Measurements from ENCODE around the gene SMARCE1.

The SMARCE1 gene

DNA sequence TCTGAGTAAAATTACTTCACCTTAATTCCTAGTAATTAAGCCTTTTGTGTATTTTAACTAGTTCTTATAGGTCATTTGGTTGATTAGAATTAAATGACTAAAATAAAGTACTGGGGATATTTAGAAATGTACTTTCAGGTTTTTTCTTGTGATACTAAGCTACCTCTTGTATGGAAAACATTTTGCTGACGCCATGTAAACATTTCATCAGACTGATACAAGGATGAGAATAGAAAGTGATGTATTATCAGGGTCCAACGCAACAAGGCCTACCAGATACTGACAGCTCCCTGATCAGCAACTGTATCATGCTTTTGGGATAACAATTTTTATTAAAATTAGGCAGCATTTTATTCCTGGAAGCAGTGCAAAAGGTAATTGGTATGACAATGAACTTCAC, 1.7 kb downstream of the SMARCE1 start:
- DNase-seq (ENCODE audit: low spot score) = no peak

DNA sequence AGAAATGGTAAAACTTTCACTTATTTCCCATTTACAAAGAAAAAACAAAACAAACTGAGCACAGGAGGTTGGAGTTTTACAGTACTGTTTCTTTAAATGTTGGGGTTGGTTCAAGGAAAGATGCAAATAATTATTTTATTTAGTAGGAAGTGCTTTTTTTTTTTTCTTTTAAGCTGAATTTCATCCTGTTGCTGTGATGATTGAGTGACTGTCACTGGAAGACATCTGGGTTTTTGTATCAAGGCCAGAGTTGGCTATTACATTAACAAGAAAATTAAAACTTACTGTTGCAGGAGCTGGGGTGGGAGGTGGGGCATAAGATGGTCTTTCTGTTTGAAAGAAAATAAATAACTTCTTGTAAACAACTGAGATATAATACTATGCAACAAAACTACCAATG, 2.3 kb downstream of the SMARCE1 start:
- peak; percentile 30 for DNase-seq (ENCODE audit: low spot score)

DNA sequence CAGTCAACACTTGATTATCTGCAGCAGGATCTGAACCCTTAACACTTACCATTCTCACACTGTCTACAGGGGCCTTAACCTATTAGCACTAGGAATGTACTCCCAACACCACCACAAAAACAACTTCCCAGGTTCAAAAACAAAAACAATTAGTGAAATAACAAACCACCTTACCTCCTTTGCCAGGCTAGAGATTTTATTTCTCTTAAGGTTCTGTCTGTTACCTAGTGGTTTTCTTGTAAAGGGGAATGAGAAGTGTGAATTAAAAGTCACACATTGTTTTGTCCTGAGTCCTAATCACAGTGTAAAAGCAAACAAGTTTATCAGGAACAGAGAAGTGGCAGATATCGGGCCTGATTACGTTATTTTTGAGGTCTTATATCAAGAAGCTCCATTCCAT, 9.7 kb downstream of the SMARCE1 start:
- no peak for DNase-seq (ENCODE audit: low spot score)

DNA sequence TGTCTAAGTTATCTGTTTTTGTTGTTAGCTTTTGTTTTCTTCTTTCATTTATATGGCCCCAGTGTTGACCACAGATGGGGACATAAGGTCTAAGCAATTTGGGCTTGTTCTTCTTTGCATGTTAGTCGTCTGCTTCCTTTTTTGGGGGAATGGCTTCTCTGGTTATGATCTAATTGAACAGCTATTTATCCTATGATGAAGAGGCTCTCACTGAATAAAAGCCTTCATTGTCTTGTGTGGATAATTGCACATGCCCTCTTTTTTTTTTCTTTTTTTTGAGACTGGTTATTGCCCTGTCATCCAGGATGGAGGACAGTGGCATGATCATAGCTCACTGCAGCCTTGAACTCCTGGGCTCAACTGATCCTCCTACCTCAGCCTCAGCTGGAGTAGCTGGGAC, 13.7 kb downstream of the SMARCE1 start:
- DNase-seq (ENCODE audit: low spot score) = no peak

DNA sequence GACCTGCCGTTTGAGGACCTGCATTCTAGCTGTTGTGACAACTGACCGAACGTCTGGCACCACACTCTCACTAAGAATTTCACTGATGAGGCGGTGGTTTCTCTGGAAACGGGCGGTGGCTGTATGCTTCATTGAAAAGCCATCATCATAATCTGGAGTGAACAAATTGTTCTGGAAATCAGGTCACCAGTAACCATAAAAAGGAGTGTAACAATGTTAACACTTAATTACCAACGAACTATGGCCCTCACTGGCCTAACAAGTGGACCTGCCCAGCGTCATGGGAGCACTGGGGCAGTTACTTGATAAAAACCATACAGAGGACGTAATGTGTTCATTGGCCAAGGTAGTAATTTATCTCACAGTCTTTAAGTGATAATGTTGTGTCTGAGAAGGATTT, 15.4 kb downstream of the SMARCE1 start:
- DNase-seq (ENCODE audit: low spot score) = no peak

DNA sequence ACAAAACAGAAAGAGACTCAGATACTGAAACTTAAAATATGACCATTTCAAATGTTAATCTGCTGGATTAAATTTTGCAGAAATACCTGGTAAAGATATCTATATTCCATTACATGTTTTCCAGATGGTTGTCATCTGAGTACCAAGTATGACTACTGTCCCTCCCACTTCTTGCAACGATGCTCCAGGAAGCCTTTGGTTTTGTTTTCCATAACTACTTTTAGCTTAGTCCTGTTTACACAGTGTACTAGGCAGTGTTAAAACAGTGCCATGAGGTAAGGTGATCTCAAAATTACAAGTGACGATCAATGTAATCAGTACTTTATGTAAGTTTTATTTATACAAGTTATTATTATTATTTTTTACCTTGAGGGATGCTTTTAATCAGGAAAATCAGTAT, 17.8 kb downstream of the SMARCE1 start:
- DNase-seq (ENCODE audit: low spot score) = no peak

DNA sequence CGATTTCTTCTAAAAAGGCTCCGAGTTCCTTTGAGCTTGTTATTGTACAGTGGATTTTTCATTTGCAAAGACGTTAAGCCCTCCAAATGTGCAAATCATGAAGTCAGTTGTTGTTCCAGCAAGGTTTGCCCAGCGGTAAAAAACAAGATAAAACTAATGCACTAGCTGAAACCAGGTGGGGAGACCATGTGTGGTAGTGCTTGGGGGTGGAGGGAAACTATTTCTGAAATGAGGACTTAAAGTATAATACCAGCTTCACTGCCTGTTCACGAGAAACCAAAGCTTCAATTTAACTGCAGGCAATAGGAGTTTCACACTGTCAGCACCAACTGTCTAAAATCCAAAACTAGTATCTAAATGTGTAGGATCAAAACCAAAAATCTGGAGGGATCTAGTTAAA, 22.3 kb downstream of the SMARCE1 start:
- peak; percentile 17 for DNase-seq (ENCODE audit: low spot score)

DNA sequence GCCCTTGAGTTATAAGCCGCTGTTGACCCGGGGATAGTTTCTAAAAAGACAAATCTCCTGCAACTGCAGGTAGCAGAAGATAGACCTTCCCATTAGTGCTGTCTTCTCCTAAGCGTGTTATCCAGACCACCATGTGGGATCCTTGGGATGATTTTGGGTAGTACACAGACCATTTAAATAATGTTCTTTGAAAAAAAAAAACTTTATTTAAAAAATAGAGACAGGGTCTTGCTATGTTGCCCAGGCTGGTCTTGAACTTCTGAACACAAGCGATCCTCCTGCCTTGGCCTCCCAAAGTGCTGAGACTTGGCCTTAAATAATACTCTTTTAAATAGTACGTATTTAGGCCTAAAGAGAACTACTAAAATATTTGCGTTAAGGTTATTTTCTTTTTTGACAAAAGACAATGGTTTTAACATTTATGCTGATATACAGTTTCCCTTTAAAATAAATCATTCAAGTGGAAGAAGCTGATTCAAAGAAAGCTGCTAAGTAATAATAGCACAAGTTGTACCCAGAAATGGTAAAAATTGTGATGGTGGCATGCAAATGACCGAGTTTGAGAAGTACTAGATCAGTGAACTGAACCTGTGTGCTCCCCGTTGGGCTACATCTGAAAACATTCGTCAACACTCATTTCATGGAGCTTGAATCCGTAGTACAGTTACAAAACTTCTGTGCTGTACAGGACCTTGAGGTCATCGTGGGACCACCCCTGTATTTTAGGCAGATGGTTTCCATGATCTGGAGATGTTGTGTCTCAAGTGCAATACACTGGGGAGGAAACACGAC, 24.0 kb downstream of the SMARCE1 start:
- DNase-seq (ENCODE audit: low spot score) = peak; percentile 27

DNA sequence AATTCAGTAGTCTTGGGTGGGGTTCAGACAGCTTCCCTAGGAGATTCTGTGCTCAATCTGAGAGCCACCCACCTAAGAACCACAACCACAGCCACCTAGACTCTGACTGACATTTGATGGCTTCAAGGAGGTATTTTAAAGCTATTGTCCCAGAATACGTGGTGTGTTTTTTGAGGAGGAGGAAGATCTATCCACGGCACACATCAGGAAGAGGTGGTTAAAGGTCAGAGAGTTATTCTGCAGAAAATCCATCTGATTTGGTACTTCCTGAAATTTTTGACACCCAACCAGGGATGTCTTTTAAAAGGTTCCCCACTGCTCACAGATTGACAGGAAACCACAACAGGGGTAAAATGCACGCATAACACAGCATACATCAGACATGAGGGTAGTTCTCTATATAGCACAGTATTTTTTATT, 25.1 kb downstream of the SMARCE1 start:
- DNase-seq (ENCODE audit: low spot score) = no peak

DNA sequence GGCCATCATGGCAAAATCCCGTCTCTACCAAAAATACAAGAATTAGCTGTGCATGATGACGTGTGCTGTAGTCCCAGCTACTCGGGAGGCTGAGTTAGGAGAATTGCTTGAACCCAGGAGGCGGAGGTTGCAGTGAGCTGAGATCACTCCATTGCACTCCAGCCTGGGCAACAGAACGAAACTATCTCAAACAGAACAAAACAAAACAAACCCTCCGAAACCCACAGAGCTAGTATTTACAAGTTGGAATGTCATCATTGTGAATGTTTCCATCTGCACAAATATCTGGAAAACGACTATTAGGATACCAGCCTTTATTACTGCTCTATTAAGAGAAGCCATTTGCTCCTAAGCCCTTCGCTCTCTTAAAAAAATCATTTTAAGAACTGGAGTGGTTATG, 26.0 kb downstream of the SMARCE1 start:
- DNase-seq (ENCODE audit: low spot score) = no peak

DNA sequence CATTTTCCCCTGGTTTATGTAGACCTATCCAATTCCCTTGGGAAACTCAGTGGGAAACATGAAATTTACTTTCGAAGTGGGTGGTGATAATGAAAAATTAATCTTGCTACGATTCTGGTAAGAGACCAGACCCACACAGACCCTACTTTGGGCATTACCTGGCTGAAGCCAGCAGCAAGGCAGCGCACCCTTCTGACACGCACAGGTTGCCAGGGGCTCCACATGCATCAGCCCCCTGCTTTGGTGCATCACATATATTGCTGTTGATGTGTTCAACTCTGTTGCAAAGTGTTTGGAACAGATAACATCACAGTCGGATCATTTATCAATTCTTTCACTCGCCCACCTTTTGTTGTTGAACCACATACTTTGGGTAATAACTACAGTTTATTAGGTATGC, 26.6 kb downstream of the SMARCE1 start:
- DNase-seq (ENCODE audit: low spot score) = no peak

DNA sequence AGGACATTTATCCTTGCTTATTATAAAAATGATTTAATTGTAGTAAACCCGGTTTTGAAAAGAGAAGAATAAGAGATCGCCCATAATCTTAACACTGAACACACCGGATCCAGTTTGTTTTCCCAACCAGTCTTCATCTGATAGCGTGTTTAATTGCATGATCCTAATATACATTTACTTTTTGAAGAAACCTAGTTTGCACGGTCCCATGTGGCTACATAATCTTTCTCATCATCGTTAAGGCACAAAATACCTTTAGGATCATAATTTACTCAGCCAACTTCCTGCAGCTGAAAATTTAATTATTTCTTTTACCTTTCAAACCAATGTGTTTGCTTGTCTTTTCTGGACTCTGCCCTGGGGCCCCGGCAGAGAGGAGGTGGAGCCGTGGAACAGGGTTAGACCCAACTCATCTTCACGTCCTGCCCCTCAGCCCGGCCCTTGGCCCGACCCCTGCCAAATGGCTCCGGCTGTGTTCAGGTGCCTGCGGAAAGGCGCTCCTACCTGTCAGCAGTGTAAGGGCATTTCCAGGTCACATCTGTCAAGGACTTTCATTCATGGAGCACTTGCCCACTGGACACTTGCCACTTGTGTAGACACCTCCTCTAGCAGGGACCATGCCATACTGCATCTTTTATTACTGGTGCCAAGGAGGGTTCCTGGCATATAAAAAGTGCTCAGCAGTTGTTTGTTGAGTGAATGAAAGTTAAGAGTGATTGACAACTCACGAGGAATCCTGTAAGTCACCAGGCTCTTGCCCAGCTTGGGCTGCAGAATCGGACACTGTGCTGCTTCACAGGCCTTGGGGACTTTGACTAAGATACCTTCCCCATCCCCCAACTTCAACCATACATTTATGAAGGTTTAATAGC, 28.6 kb downstream of the SMARCE1 start:
- DNase-seq (ENCODE audit: low spot score) = no peak

DNA sequence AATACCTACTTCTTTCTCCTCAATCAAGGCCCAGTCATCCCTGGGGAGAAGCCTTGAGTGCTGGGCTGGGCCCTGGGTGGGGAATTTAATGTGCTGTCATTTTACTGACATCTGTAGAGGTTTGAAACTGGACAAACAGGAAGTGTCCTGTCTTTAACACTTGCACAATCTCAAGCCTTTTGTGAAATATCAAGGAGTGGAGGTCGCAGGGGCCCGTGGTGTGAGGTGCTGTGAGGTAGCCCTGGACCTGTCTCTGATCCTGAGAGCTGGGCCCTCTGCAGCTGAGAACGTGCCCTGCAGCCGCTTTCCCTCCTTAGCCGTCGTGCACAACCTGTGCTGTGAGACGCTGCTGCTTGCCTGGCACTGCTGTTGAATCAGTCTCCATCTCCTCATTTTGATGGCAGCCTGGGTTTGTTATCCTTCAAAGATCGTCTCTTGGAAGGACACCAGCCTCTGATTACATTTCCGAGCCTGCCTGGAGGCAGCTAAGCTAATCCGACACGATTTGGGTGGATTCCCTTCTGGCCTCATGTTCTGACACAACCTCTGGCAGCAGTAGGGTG, 29.9 kb downstream of the SMARCE1 start:
- DNase-seq (ENCODE audit: low spot score) = no peak

DNA sequence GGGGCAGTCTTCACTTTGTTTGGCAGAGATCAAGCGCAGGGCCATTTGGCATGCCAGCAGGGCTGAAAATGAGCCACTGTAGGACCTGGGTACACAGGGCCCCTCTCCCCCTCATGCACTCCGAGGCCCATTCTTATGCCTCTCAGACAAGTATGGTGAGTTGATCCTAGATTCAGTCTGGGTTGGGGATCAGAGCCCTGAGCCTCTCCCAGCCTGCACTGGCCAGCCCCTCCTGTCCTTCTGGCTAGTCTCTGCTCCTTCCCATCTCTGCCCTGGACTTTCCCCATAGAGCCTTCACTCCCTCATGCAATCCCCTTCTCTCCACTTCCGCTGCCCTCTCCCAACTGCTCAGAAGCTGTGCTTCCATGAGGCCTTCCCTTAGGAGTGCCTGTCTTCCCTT, 31.0 kb downstream of the SMARCE1 start:
- no peak for DNase-seq (ENCODE audit: low spot score)

DNA sequence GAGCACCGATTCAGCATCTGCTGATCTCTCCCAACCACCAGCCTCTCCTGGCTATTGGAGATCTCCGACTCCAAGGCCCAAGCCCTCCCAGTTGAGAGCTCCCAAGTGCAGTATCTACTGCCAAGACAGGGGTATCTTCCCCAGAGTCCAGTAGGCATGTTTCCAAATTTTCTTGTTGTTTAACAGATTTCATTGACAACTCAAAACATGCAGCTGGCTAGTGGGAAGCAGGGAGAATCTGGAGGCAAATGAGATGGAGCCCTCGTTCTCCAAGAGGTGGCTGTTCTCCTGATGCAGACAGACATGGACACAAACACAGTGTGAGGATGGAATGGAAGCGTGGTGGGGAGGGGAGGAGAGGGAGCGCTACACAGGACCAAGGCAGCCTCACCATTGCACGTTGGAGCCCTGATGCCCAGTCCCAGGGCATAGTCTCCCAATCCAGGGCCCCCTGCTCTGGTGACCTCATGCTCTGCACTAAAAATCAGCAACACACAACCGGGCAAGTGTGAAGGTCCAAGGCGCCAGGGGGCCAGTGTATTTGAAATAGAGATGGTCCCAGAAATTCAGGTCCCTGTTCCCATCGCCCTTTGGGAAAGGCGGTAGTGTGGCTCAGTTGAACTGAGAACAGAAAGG, 31.7 kb downstream of the SMARCE1 start:
- DNase-seq (ENCODE audit: low spot score) = no peak

DNA sequence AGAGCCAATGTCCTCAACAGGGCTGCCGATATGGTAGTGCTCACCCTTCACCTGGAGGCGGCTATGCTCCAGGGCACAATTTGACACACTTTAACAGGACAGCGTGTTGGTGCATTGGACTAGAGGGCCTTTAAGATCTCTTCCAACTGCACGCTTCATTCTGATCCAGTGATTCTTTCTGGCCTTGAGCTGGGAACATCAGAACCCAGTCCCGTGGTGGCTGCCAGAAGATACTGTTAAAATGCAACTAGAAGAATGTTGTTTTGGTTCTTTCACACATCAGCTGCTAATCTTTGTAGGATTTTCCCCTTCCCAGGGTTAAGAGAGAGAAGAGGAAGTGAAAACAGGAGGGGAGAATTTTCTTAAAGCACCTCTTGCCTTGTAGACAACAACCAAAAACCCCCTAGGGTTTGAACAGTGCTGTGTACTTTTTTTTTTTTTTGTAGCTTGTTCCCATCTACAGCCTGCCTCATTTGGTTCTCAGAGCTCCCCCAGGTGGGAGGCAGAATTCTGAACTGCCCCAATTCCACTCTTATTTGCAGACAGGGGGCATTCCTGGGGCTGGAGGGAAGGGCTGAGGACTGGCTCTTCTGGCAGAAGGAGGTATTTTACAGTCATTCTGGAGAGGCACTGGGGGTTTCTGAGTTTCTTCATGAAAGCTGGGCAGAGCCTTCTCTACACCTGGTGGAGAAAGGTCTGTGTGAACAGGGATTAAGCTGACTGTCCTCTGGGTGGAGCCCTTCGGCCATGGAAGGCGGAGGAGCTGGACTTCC, 32.4 kb downstream of the SMARCE1 start:
- peak; percentile 66 for DNase-seq (ENCODE audit: low spot score)

DNA sequence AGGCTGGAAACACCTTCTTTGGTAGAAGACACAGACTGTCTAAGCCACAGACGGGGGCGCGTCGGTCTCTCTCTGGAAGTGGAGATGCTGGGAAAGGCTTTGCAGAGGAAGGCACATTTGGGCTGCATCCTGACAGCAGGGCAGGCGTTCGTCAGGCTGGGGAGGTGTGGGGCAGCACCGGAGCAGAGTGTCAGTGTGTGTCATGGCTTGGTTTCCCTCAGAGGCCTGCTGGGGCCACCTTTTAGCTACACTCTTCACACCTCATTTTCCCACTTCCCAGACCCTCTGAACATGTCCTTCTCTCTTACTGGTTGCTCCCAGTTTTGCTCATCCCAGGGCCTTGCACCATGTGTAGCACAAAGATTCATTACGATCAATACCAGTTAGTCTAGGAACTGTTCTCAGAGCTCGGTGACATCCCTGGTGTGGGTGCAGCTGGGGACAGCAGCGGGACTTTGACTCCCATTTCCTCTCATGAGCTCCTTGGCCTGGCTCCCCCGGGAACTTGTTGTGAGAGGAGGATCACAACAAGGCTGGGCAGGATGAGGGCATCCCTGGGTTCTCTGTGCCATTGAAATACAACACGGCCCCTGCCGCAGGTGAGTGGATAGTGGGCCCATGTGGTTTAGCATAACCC, 33.1 kb downstream of the SMARCE1 start:
- no peak for DNase-seq (ENCODE audit: low spot score)

DNA sequence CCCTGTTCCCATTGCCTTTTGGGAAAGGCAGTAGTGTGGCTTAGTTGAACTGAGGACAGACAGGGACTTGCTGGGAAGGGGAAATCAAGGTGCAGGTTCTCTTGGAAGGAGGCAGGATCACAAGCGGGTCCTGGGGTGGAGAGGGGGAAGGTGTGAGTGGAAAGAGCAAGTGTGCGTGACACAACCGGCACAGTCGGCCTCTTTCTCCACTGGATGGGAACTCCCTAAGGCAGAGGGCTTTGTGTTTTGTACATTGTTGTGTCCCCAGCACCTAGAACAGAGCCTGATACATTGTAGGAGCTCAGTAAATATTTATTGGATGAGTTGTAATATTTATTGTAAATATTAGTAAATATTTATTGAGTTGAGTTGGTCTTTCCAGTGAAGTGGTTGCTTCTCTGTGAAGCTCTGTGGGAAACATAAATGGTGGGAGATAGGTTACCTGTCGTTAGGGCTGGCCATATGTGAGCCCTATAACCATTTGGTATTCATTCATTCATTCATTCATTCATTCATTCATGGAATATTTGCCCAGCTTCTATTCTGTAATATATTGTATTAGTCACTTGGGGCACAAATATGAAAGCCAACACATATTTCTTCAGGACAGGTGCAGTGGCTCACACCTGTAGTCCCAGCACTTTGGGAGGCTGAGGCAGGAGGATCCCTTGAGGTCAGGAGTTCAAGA, 34.0 kb downstream of the SMARCE1 start:
- DNase-seq (ENCODE audit: low spot score) = no peak

DNA sequence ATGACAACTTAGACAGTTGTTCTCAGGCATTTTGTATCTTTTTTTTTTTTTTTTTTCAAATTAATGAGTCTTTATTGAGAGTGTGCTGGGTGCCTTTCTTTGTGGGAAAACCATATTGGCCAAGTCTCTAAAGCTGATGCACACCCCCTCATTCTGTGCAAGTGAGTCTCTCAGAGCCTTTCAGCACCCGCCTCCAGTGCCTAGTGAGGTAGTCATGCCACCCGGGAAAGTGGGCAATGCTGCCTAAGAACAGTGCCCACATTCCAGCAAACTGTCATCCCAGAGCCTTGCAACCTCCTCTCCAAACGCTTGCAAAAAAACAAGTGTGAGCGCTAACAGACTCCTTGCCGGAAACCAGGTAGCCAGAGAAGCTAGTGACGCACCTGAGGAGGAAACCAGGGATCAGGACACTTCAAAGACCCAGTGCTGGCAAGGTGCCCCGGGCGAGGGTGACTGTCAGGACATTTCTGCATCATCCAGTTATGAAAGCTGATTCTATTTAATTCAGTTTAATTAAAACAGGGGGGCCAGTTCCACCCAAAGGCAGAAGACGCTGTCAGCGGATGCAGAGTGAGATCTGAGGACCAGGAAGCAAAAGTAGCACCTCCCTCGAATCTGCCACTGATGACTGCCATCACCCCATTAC, 34.9 kb downstream of the SMARCE1 start:
- no peak for DNase-seq (ENCODE audit: low spot score)

DNA sequence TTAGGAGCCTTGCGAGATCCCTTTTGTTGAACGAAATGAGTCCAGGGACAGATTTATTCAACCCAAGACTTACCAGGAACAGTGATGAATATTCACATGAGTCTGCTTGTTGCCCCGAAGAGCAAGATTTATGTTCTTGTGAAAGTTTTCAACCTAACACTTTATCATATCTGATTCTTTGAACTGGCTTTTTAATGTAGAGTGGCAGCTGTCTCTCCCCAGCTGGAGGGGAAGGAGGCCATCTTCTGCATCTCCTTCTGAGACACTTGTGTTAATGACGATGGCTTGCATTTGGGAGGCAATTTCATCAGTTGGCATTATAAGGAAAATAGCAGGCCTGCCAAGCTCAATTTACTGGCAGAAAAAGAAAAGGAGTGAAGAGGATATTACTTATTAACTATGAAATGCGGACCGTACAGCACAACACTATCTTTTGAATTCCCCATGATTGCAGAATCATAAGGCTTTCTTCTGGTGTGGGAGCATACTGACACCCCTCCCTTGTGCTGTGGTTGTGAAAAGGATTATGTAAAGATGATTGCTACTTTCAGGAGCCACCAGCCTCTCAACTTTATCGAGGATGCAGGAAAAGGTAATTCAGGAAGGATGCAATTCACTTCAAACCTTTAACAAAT, 35.7 kb downstream of the SMARCE1 start:
- DNase-seq (ENCODE audit: low spot score) = no peak
